IMR-90 (cell line): ENCODE data around the gene TCP11.

Experiments
- BHLHE40 ChIP-seq: fragments of 150-350 bp; IDR thresholded peaks from 2 replicates; pipeline ENCODE4 v1.6.1; 2016; ENCODE audit warnings: mild to moderate bottlenecking, low read depth, low read length
- CEBPB ChIP-seq: IDR thresholded peaks from 2 replicates; pipeline ENCODE4 v1.6.1; 2012; ENCODE audit warnings: low read depth, low read length, improper control_type of control experiment
- FOS ChIP-seq: fragments of 150-350 bp; IDR thresholded peaks from 2 replicates; pipeline ENCODE4 v1.6.1; 2016; ENCODE audit warnings: low read depth, low read length
- MAFK ChIP-seq: IDR thresholded peaks from 2 replicates; pipeline ENCODE4 v1.6.1; 2012; ENCODE audit warnings: low read depth, low read length, improper control_type of control experiment
- NFE2L2 ChIP-seq: fragments of 150-350 bp; IDR thresholded peaks from 2 replicates; pipeline ENCODE4 v1.6.1; 2016; ENCODE audit warnings: low read depth, mild to moderate bottlenecking, low read length
- POLR2A ChIP-seq: IDR thresholded peaks from 2 replicates; pipeline ENCODE4 v1.6.1; 2012; ENCODE audit warnings: mild to moderate bottlenecking, low read depth, low read length
- RAD21 ChIP-seq: IDR thresholded peaks from 2 replicates; pipeline ENCODE4 v1.6.1; 2012; ENCODE audit warnings: low read length, improper control_type of control experiment
- RCOR1 ChIP-seq: IDR thresholded peaks from 2 replicates; pipeline ENCODE4 v1.6.1; 2012; ENCODE audit warnings: mild to moderate bottlenecking, low read length, improper control_type of control experiment; ENCODE audit not compliant: insufficient replicate concordance
- RFX5 ChIP-seq: IDR thresholded peaks from 2 replicates; pipeline ENCODE4 v1.8.0; 2012; ENCODE audit warnings: low read depth, mild to moderate bottlenecking, low read length, moderate library complexity
- SMC3 ChIP-seq: fragments of 150-350 bp; IDR thresholded peaks from 2 replicates; pipeline ENCODE4 v1.6.1; 2016; ENCODE audit warnings: low read depth, mild to moderate bottlenecking, antibody characterized with exemption, low read length, moderate library complexity
- TF ChIP-seq, protein P1 (sequence below): conservative IDR thresholded peaks from 2 replicates; pipeline ENCODE4 v1.5.1; 2012; ENCODE audit warnings: mild to moderate bottlenecking, low read depth, low read length, improper control_type of control experiment
- TF ChIP-seq, protein P2 (sequence below): fragments of 150-350 bp; IDR thresholded peaks from 2 replicates; pipeline ENCODE4 v1.6.1; 2016; ENCODE audit warnings: low read depth, mild to moderate bottlenecking, low read length, moderate library complexity, borderline replicate concordance
- TF ChIP-seq, protein P3 (sequence below): fragments of 150-350 bp; IDR thresholded peaks from 2 replicates; pipeline ENCODE4 v1.6.1; 2017; ENCODE audit warnings: mild to moderate bottlenecking, antibody characterized with exemption, low read length, low read depth

DNA sequence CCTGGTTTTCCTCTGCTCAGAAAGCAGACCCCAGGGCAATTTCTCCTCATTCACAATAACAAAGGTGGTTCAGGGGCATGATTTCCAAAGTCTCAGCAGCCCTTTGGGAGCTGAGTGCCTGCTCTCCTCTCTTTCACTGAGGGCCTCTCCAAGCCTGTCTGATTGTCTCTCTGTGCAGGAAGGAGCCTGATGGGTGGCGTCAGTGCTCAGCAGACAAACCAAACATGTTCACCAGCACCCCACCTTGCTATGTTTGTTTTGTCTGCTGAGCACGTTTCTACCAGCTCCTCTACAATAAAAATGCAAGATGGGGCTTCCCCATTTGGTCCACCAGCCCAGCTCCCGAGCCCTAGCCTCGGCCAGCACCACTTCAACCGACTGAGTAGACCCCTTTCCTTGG lies 25.4 kb upstream of the TCP11 start:
- TF ChIP-seq FOS = no peak
- TF ChIP-seq, protein P1, sequence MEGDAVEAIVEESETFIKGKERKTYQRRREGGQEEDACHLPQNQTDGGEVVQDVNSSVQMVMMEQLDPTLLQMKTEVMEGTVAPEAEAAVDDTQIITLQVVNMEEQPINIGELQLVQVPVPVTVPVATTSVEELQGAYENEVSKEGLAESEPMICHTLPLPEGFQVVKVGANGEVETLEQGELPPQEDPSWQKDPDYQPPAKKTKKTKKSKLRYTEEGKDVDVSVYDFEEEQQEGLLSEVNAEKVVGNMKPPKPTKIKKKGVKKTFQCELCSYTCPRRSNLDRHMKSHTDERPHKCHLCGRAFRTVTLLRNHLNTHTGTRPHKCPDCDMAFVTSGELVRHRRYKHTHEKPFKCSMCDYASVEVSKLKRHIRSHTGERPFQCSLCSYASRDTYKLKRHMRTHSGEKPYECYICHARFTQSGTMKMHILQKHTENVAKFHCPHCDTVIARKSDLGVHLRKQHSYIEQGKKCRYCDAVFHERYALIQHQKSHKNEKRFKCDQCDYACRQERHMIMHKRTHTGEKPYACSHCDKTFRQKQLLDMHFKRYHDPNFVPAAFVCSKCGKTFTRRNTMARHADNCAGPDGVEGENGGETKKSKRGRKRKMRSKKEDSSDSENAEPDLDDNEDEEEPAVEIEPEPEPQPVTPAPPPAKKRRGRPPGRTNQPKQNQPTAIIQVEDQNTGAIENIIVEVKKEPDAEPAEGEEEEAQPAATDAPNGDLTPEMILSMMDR = no peak
- no peak for TF ChIP-seq POLR2A
- no peak for TF ChIP-seq RFX5
- no peak for TF ChIP-seq CEBPB
- TF ChIP-seq RAD21 = no peak
- TF ChIP-seq RCOR1 = no peak
- no peak for TF ChIP-seq NFE2L2
- no peak for TF ChIP-seq BHLHE40
- TF ChIP-seq, protein P2, sequence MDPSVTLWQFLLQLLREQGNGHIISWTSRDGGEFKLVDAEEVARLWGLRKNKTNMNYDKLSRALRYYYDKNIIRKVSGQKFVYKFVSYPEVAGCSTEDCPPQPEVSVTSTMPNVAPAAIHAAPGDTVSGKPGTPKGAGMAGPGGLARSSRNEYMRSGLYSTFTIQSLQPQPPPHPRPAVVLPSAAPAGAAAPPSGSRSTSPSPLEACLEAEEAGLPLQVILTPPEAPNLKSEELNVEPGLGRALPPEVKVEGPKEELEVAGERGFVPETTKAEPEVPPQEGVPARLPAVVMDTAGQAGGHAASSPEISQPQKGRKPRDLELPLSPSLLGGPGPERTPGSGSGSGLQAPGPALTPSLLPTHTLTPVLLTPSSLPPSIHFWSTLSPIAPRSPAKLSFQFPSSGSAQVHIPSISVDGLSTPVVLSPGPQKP = no peak
- TF ChIP-seq, protein P3, sequence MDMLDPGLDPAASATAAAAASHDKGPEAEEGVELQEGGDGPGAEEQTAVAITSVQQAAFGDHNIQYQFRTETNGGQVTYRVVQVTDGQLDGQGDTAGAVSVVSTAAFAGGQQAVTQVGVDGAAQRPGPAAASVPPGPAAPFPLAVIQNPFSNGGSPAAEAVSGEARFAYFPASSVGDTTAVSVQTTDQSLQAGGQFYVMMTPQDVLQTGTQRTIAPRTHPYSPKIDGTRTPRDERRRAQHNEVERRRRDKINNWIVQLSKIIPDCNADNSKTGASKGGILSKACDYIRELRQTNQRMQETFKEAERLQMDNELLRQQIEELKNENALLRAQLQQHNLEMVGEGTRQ = no peak
- no peak for TF ChIP-seq MAFK
- TF ChIP-seq SMC3 = no peak
